ENCODE data around the gene BUB3.
A peak's percentile ranks its signal among the peaks of the same experiment; 100 is the strongest.

The BUB3 gene

GRCh38 chr10:123133541-123134342 is 20.5 kb upstream of the BUB3 start:
- DNase-seq (ENCODE audit: insufficient read length, low spot score), result no peak
- TF ChIP-seq POLR2A (IDR thresholded peaks at IDR 0.05; ENCODE audit: low read depth, low read length), result 0 out of 2 replicates have a peak, but pooled peaks have one; percentile 15
- no peak for TF ChIP-seq TAF1 (IDR thresholded peaks at IDR 0.05; ENCODE audit: low read depth, low read length)
- no peak for FAIRE-seq

- FAIRE-seq (no peak), DNase-seq (ENCODE audit: insufficient read length, low spot score) (no peak)
- no peak for TF ChIP-seq SPI1 (IDR thresholded peaks at IDR 0.05; ENCODE audit: low read depth, low read length)
- TF ChIP-seq PAX5 (IDR thresholded peaks at IDR 0.05; ENCODE audit: insufficient read depth, low read length, severe bottlenecking), result no peak
- no peak for TF ChIP-seq POLR2A (IDR thresholded peaks at IDR 0.05; ENCODE audit: low read depth, low read length)
- no peak for TF ChIP-seq POU2F2 (IDR thresholded peaks at IDR 0.05; ENCODE audit: low read depth, low read length)
- TF ChIP-seq TAF1 (IDR thresholded peaks at IDR 0.05; ENCODE audit: low read depth, low read length), result no peak
- TF ChIP-seq POLR2AphosphoS5 (IDR thresholded peaks at IDR 0.05; ENCODE audit: low read depth, low read length), result no peak
Measured at GRCh38 chr10:123134343-123134914, 19.8 kb upstream of the BUB3 start.

GRCh38 chr10:123134915-123135414 is 19.2 kb upstream of the BUB3 start:
- DNase-seq (ENCODE audit: insufficient read length, low spot score), result peak; percentile 61
- FAIRE-seq, result no peak
- TF ChIP-seq POU2F2 (IDR thresholded peaks at IDR 0.05; ENCODE audit: low read depth, low read length), result no peak
- TF ChIP-seq POLR2AphosphoS5 (IDR thresholded peaks at IDR 0.05; ENCODE audit: low read depth, low read length), result no peak
- no peak for TF ChIP-seq SPI1 (IDR thresholded peaks at IDR 0.05; ENCODE audit: low read depth, low read length)
- no peak for TF ChIP-seq POLR2A (IDR thresholded peaks at IDR 0.05; ENCODE audit: low read depth, low read length)

GRCh38 chr10:123135415-123136141 is 18.6 kb upstream of the BUB3 start, which contains the start of gene HMX3:
Gene HMX3 (plus strand): TSS chr10:123135970. CDS start chr10:123136051, 81 bp downstream.
- FAIRE-seq (peak; percentile 93), DNase-seq (ENCODE audit: insufficient read length, low spot score) (peak; percentile 63)
- TF ChIP-seq TAF1 (IDR thresholded peaks at IDR 0.05; ENCODE audit: low read depth, low read length) (no peak), PAX5 (IDR thresholded peaks at IDR 0.05; ENCODE audit: insufficient read depth, low read length, severe bottlenecking) (no peak), SPI1 (IDR thresholded peaks at IDR 0.05; ENCODE audit: low read depth, low read length) (no peak), POLR2AphosphoS5 (IDR thresholded peaks at IDR 0.05; ENCODE audit: low read depth, low read length) (no peak), POLR2A (IDR thresholded peaks at IDR 0.05; ENCODE audit: low read depth, low read length) (no peak), POU2F2 (IDR thresholded peaks at IDR 0.05; ENCODE audit: low read depth, low read length) (no peak)

GRCh38 chr10:123136221-123136805 is 17.9 kb upstream of the BUB3 start:
- no peak for DNase-seq (ENCODE audit: insufficient read length, low spot score)
- peak; percentile 31 for FAIRE-seq
- TF ChIP-seq POLR2A (IDR thresholded peaks at IDR 0.05; ENCODE audit: low read depth, low read length) (no peak), PAX5 (IDR thresholded peaks at IDR 0.05; ENCODE audit: insufficient read depth, low read length, severe bottlenecking) (no peak), POLR2AphosphoS5 (IDR thresholded peaks at IDR 0.05; ENCODE audit: low read depth, low read length) (no peak), TAF1 (IDR thresholded peaks at IDR 0.05; ENCODE audit: low read depth, low read length) (no peak), POU2F2 (IDR thresholded peaks at IDR 0.05; ENCODE audit: low read depth, low read length) (no peak), SPI1 (IDR thresholded peaks at IDR 0.05; ENCODE audit: low read depth, low read length) (no peak)

GRCh38 chr10:123136806-123137642 is 17.2 kb upstream of the BUB3 start:
- no peak for TF ChIP-seq PAX5 (IDR thresholded peaks at IDR 0.05; ENCODE audit: insufficient read depth, low read length, severe bottlenecking)
- peak; percentile 14; the same call in 1 of the 2 replicates for TF ChIP-seq TAF1 (IDR thresholded peaks at IDR 0.05; ENCODE audit: low read depth, low read length)
- peak; percentile 48; the same call in 1 of the 2 replicates for TF ChIP-seq POLR2A (IDR thresholded peaks at IDR 0.05; ENCODE audit: low read depth, low read length)
- TF ChIP-seq POLR2AphosphoS5 (IDR thresholded peaks at IDR 0.05; ENCODE audit: low read depth, low read length), result peak; percentile 64; the same call in 1 of the 2 replicates
- DNase-seq (ENCODE audit: insufficient read length, low spot score) (no peak), FAIRE-seq (peak; percentile 89)

GRCh38 chr10:123139165-123139520 is 15.1 kb upstream of the BUB3 start:
- 0 out of 2 replicates have a peak, but pooled peaks have one; percentile 14 for TF ChIP-seq POLR2A (IDR thresholded peaks at IDR 0.05; ENCODE audit: low read depth, low read length)
- no peak for TF ChIP-seq TAF1 (IDR thresholded peaks at IDR 0.05; ENCODE audit: low read depth, low read length)
- DNase-seq (ENCODE audit: insufficient read length, low spot score), result no peak
- no peak for FAIRE-seq

GRCh38 chr10:123139521-123140163 is 14.6 kb upstream of the BUB3 start:
- DNase-seq (ENCODE audit: insufficient read length, low spot score) (no peak), FAIRE-seq (no peak)
- TF ChIP-seq POU2F2 (IDR thresholded peaks at IDR 0.05; ENCODE audit: low read depth, low read length), result no peak
- TF ChIP-seq TAF1 (IDR thresholded peaks at IDR 0.05; ENCODE audit: low read depth, low read length), result no peak
